ENCODE data around the gene FOXRED1. TPM values are rescaled to one million over a fixed set of nuclear protein-coding genes. Genes with fewer than 3 reads are reported as not detected.
A peak's percentile ranks its signal among the peaks of the same experiment; 100 is the strongest.

The FOXRED1 gene
- total and polyA plus RNA-seq, 10 of the 15 experiments (the other 5 are each of a cell fraction or from before 2014, with no cell fraction given) = 9.9 to 67.7 (median 38.0) TPM

- intact Hi-C loops (cut with micrococcal nuclease; ENCODE audit: unreplicated experiment) = loop anchor here (2.0 kb wide), 1 partner anchor 37 kb away; the partner anchor contains the start of genes FOXRED1 and SRPRA
- RAD21 ChIA-PET (ENCODE audit: unreplicated experiment) = interaction anchor here (1.1 to 2.7 kb wide), 3 partner anchors 12 to 175 kb away, joined by 4 to 7 read pairs (median 7); no protein-coding TSS in a partner anchor
- peaks cover 15% of the 10 kb centered on the region for H3K4me1 ChIP-seq (ENCODE audit: control insufficient read depth, insufficient read depth, low read length)
- DNase-seq (ENCODE audit: low read depth, low spot score) (peak; percentile 63), ATAC-seq (peak; percentile 63), FAIRE-seq (peak; percentile 86)
- H3K27ac ChIP-seq (ENCODE audit: control insufficient read depth, insufficient read depth) = peak overlapping the region; percentile 2
- no peak overlapping the region for H3K9ac ChIP-seq (ENCODE audit: control insufficient read depth, insufficient read depth, low read length)
- CTCF ChIA-PET = interaction anchor here (0.6 to 10.0 kb wide), 2 partner anchors 113 to 177 kb away, joined by 3 to 232 read pairs; no protein-coding TSS in a partner anchor
- H3K4me2 ChIP-seq (ENCODE audit: control insufficient read depth, insufficient read depth) = peak overlapping the region; percentile 60
- H3K27me3 ChIP-seq (replicated peaks in 1 of 2; ENCODE audit: control insufficient read depth in 2 of 2, insufficient read depth in 2 of 2, low read length in 1 of 2) = no peaks in the 10 kb centered on the region
- SMC1A ChIA-PET (ENCODE audit: uncharacterized antibody, unreplicated experiment) = interaction anchor here (0.9 to 3.5 kb wide), 7 partner anchors 11 to 178 kb away, joined by 3 to 14 read pairs (median 4); partner anchors contain the start of genes FOXRED1 and SRPRA
- H4K20me1 ChIP-seq (ENCODE audit: control insufficient read depth, insufficient read depth) = no peaks in the 10 kb centered on the region
- no TSS peak for BruUV-seq (replicated peaks)
- H2AFZ ChIP-seq (ENCODE audit: control insufficient read depth, low read depth, low read length) = no peak overlapping the region
- in situ Hi-C loops (cut with MboI) = no loop called here
- peaks cover 0 to 9% of the 10 kb centered on the region in 2 experiments; a peak in 1 of 4 replicates for H3K36me3 ChIP-seq (ENCODE audit: control insufficient read depth in 2 of 2, insufficient read depth in 2 of 2, low read length in 1 of 2)
- H3K9me3 ChIP-seq (replicated peaks; ENCODE audit: control insufficient read depth, insufficient read depth, low read length) = no peaks in the 10 kb centered on the region
- WGBS (ENCODE audit: insufficient coverage, insufficient replicate concordance, low lambda C conversion rate, missing lambda C conversion rate) = 42% methylated on average over 4 of the region's 4 CpGs
- peaks cover 25% of the 10 kb centered on the region for H3K79me2 ChIP-seq (ENCODE audit: control insufficient read depth, insufficient read depth, low read length)
- POLR2A ChIA-PET = interaction anchor here (0.9 to 1.2 kb wide), 4 partner anchors 10 to 180 kb away, joined by 3 to 6 read pairs (median 4); partner anchors contain the start of genes FOXRED1 and SRPRA
- peak overlapping the region; percentile 53; the same call in 1 of the 2 replicates for H3K4me3 ChIP-seq
- 0 out of 2 replicates have a peak, but pooled peaks have one; percentile 26 for TF ChIP-seq ATF7 (IDR thresholded peaks at IDR 0.05; ENCODE audit: low read depth)
- 0 out of 2 replicates have a peak, but pooled peaks have one; percentile 31 for TF ChIP-seq ZNF207 (IDR thresholded peaks at IDR 0.05; ENCODE audit: borderline replicate concordance)
- no peak for TF ChIP-seq HCFC1 (IDR thresholded peaks at IDR 0.05; ENCODE audit: low read length)
- no peak for TF ChIP-seq GABPA (IDR thresholded peaks at IDR 0.05; ENCODE audit: low read depth)
- no peak for TF ChIP-seq RUNX3 (IDR thresholded peaks at IDR 0.05; ENCODE audit: low read length)
- TF ChIP-seq NBN (IDR thresholded peaks at IDR 0.05) = peak; percentile 65; the same call in 1 of the 2 replicates
- no peak for TF ChIP-seq ATF3 (IDR thresholded peaks at IDR 0.05; ENCODE audit: borderline replicate concordance, extremely low read depth, low read depth, low read length)
- 0 out of 2 replicates have a peak, but pooled peaks have one; percentile 9 for TF ChIP-seq SMARCA5 (IDR thresholded peaks at IDR 0.05)
- TF ChIP-seq BCL11A (IDR thresholded peaks at IDR 0.05; ENCODE audit: low read depth, low read length) = no peak
- no peak for TF ChIP-seq IRF5 (IDR thresholded peaks at IDR 0.05; ENCODE audit: borderline replicate concordance)
- no peak for TF ChIP-seq CREM (IDR thresholded peaks at IDR 0.05; ENCODE audit: low read depth)
- TF ChIP-seq MXI1 (IDR thresholded peaks at IDR 0.05; ENCODE audit: low read depth, low read length) = no peak
- no peak for TF ChIP-seq SP1 (IDR thresholded peaks at IDR 0.05; ENCODE audit: low read depth, low read length)
- TF ChIP-seq EZH2 (IDR thresholded peaks at IDR 0.05; ENCODE audit: borderline replicate concordance, control insufficient read depth, low read depth, low read length) = no peak
- TF ChIP-seq POLR2A (IDR thresholded peaks at IDR 0.05; ENCODE audit: low read depth, low read length) = no peak
- TF ChIP-seq REST (IDR thresholded peaks at IDR 0.05; ENCODE audit: low read depth, low read length) = no peak
Measured at GRCh38 chr11:126305699-126306098, 36.7 kb downstream of the FOXRED1 start.

Measured in GM12878 (cell line).